SU-DHL-6 (cell line): ENCODE data around the gene PML.
"Not testable (repeated sequence)": the region's sequence is repeated elsewhere in the genome, so short reads cannot be mapped to it uniquely, and the experiment has no call there.

Source experiments
- EZH2phosphoT487 ChIP-seq: fragments of 200-600 bp; sonication (generic), shearing (Covaris generic); conservative IDR thresholded peaks from 2 replicates; pipeline ENCODE4 v1.6.1; 2018; ENCODE audit warnings: mild to moderate bottlenecking, antibody characterized with exemption, low read length, moderate library complexity, mixed read lengths
- TF ChIP-seq, protein P1 (sequence below): fragments of 200-600 bp; sonication (generic); IDR thresholded peaks from one replicate; pipeline ENCODE4 v1.5.1; 2017; ENCODE audit warnings: antibody characterized with exemption, mild to moderate bottlenecking, low read length, moderate library complexity; ENCODE audit not compliant: insufficient read depth, poor library complexity, severe bottlenecking

DNA sequence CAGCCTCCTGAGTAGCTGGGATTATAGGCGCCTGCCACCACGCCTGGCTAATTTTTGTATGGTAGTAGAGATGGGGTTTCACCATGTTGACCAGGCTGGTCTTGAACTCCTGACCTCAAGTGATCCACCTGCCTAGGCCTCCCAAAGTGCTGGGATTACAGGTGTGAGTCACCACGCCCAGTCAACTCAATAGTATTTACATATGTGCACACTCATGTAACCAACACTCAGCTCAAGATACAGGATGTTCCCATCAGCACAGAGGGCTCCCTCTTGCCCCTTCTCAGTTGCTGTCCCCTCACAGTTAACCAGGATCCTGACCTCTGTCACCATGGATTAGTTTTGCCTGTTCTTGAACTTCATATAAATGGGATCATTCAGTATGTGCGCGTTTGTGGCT is 61.8 kb downstream of the PML start:
- TF ChIP-seq, protein P1, sequence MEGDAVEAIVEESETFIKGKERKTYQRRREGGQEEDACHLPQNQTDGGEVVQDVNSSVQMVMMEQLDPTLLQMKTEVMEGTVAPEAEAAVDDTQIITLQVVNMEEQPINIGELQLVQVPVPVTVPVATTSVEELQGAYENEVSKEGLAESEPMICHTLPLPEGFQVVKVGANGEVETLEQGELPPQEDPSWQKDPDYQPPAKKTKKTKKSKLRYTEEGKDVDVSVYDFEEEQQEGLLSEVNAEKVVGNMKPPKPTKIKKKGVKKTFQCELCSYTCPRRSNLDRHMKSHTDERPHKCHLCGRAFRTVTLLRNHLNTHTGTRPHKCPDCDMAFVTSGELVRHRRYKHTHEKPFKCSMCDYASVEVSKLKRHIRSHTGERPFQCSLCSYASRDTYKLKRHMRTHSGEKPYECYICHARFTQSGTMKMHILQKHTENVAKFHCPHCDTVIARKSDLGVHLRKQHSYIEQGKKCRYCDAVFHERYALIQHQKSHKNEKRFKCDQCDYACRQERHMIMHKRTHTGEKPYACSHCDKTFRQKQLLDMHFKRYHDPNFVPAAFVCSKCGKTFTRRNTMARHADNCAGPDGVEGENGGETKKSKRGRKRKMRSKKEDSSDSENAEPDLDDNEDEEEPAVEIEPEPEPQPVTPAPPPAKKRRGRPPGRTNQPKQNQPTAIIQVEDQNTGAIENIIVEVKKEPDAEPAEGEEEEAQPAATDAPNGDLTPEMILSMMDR: not testable (repeated sequence)
- not testable (repeated sequence) for TF ChIP-seq EZH2phosphoT487
